ENCODE results near the gene ATP8B3. TPM values are rescaled to one million over a fixed set of nuclear protein-coding genes. Genes with fewer than 3 reads are reported as not detected.

The ATP8B3 gene
- total and polyA plus RNA-seq, 7 donors = 0.06 to 0.30 (median 0.17) TPM; not detected in 1

GRCh38 chr19:1796395-1797142 is 15.5 kb downstream of the ATP8B3 start:
- TF ChIP-seq CTCF (IDR thresholded peaks at IDR 0.05) = no peak
- intact Hi-C loops (cut with DNase I) = no loop called here

GRCh38 chr19:1794424-1795172 is 17.5 kb downstream of the ATP8B3 start:
- intact Hi-C loops (cut with DNase I) = no loop called here
- no peak for DNase-seq
- no peak for TF ChIP-seq CTCF (IDR thresholded peaks at IDR 0.05)
- 71 to 78% (median 76%) methylated on average over 20 of the region's 20 CpGs for WGBS, 3 donors
- Histone ChIP-seq H3K36me3 (ENCODE audit: insufficient read depth in 1 of 2, low read depth in 1 of 2) (no peaks in the 10 kb centered on the region), H3K4me3 (no peak overlapping the region), H3K27me3 (ENCODE audit: insufficient read depth in 3 of 3, low read length in 2 of 3) (peaks cover 0 to 43% (median 5%) of the 10 kb centered on the region in 3 donors), H3K9me3 (no peaks in the 10 kb centered on the region), H3K27ac (no peak overlapping the region), H3K4me1 (no peaks in the 10 kb centered on the region)
- no peak for ATAC-seq

More at GRCh38 chr19:1796395-1797142, 15.5 kb downstream of the ATP8B3 start:
- Histone ChIP-seq H3K9me3 (no peaks in the 10 kb centered on the region), H3K27ac (no peak overlapping the region), H3K27me3 (ENCODE audit: insufficient read depth in 3 of 3, low read length in 2 of 3) (peaks cover 0 to 31% (median 3%) of the 10 kb centered on the region in 3 donors), H3K4me3 (no peak overlapping the region), H3K36me3 (ENCODE audit: insufficient read depth in 1 of 2, low read depth in 1 of 2) (no peaks in the 10 kb centered on the region), H3K4me1 (no peaks in the 10 kb centered on the region)
- WGBS, 3 donors = 47 to 57% (median 52%) methylated on average over 43 to 52 of the region's 52 CpGs
- ATAC-seq (no peak), DNase-seq (no peak)

GRCh38 chr19:1791879-1792278 is 20.2 kb downstream of the ATP8B3 start:
- no peaks in the 10 kb centered on the region for H3K9me3 ChIP-seq
- no peak for DNase-seq
- H3K4me1 ChIP-seq = no peaks in the 10 kb centered on the region
- TF ChIP-seq CTCF (IDR thresholded peaks at IDR 0.05) = no peak
- intact Hi-C loops (cut with DNase I) = no loop called here
- no peak overlapping the region for H3K4me3 ChIP-seq
- no peak overlapping the region for H3K27ac ChIP-seq
- no peaks in the 10 kb centered on the region for H3K36me3 ChIP-seq (ENCODE audit: insufficient read depth in 1 of 2, low read depth in 1 of 2)
- H3K27me3 ChIP-seq (ENCODE audit: insufficient read depth in 3 of 3, low read length in 2 of 3) = peaks cover 0 to 47% (median 8%) of the 10 kb centered on the region in 3 donors
- WGBS, 3 donors = 62 to 67% (median 62%) methylated on average over 13 to 14 of the region's 14 CpGs
- ATAC-seq = no peak

GRCh38 chr19:1790054-1790792 is 21.9 kb downstream of the ATP8B3 start:
- WGBS, 3 donors = 22 to 28% methylated on average over 2 to 5 of the region's 7 CpGs; no CpG with 5 or more reads in 1 of the 3 donors
- TF ChIP-seq CTCF (IDR thresholded peaks at IDR 0.05) = no peak
- Histone ChIP-seq H3K4me3 (peak overlapping the region; percentile 18), H3K27ac (no peak overlapping the region), H3K9me3 (no peaks in the 10 kb centered on the region), H3K4me1 (no peaks in the 10 kb centered on the region), H3K36me3 (ENCODE audit: insufficient read depth in 1 of 2, low read depth in 1 of 2) (no peaks in the 10 kb centered on the region), H3K27me3 (ENCODE audit: insufficient read depth in 3 of 3, low read length in 2 of 3) (peaks cover 0 to 37% (median 8%) of the 10 kb centered on the region in 3 donors)
- intact Hi-C loops (cut with DNase I) = no loop called here
- ATAC-seq = no peak
- DNase-seq = no peak
